Liver (tissue), 9 donors: ENCODE measurements around the gene ACSF2. TPM values are rescaled to one million over a fixed set of nuclear protein-coding genes. Genes with fewer than 3 reads are reported as not detected.

ENCODE experiments used
- DNase-seq: peaks from one replicate; pipeline ENCODE4 v3.0.0-alpha.2; 2017; ENCODE audit warnings: low spot score
- H3K27ac ChIP-seq, 2 donors: one replicate each; pipeline ENCODE4 v1.7.0; 2013; ENCODE audit warnings: inconsistent platforms in 2 of 2, low read length in 2 of 2, control low read depth in 1 of 2, low read depth in 1 of 2, mild to moderate bottlenecking in 1 of 2
- H3K27me3 ChIP-seq, 4 donors: one replicate each; pipeline versions ENCODE4 v1.6.1 to v1.7.0; 2013; ENCODE audit warnings: low read length in 3 of 4, inconsistent platforms in 1 of 4, mild to moderate bottlenecking in 1 of 4, moderate library complexity in 1 of 4; ENCODE audit not compliant: control insufficient read depth in 4 of 4, insufficient read depth in 4 of 4
- H3K36me3 ChIP-seq, 4 donors: one replicate each; pipeline versions ENCODE4 v1.6.1 to v1.7.0; 2013; ENCODE audit warnings: low read length in 3 of 4, mild to moderate bottlenecking in 3 of 4, low read depth in 1 of 4, moderate library complexity in 1 of 4; ENCODE audit not compliant: control insufficient read depth in 4 of 4, insufficient read depth in 3 of 4
- H3K4me1 ChIP-seq, 4 donors: one replicate each; pipeline versions ENCODE4 v1.6.1 to v1.7.0; 2013; ENCODE audit warnings: low read length in 3 of 4, mild to moderate bottlenecking in 3 of 4, moderate library complexity in 1 of 4; ENCODE audit not compliant: control insufficient read depth in 4 of 4, insufficient read depth in 4 of 4
- H3K4me3 ChIP-seq, 3 donors: one replicate each; pipeline versions ENCODE4 v1.6.1 to v1.7.0; 2013; ENCODE audit warnings: low read length in 3 of 3, control low read depth in 1 of 3, low read depth in 1 of 3, mild to moderate bottlenecking in 1 of 3
- H3K9ac ChIP-seq, 2 donors: one replicate each; pipeline ENCODE4 v1.7.0; 2013; ENCODE audit warnings: low read length in 2 of 2, mild to moderate bottlenecking in 2 of 2, moderate library complexity in 2 of 2, control low read depth in 1 of 2, low read depth in 1 of 2
- H3K9me3 ChIP-seq, 4 donors: one replicate each; pipeline versions ENCODE4 v1.6.1 to v1.7.0; 2013; ENCODE audit warnings: low read length in 3 of 4; ENCODE audit not compliant: control insufficient read depth in 4 of 4
- EGR1 ChIP-seq, 2 donors: IDR thresholded peaks; 2 replicates each; pipeline ENCODE4 v1.6.1; 2016 to 2018; ENCODE audit warnings: antibody characterized with exemption in 2 of 2, low read depth in 2 of 2
- FOXA1 ChIP-seq: IDR thresholded peaks from 2 replicates; pipeline ENCODE4 v1.6.1; 2016; ENCODE audit warnings: antibody characterized with exemption
- FOXA2 ChIP-seq: IDR thresholded peaks from 2 replicates; pipeline ENCODE4 v1.6.1; 2016; ENCODE audit warnings: antibody characterized with exemption
- GABPA ChIP-seq, 2 donors: IDR thresholded peaks in 1 of 2; conservative IDR thresholded peaks in 1 of 2; 2 replicates each; pipeline ENCODE4 v1.6.1; 2016; ENCODE audit warnings: antibody characterized with exemption in 2 of 2, mild to moderate bottlenecking in 1 of 2, moderate library complexity in 1 of 2
- HNF4A ChIP-seq, 2 donors: conservative IDR thresholded peaks; 2 replicates each; pipeline ENCODE4 v1.6.1; 2016; ENCODE audit warnings: antibody characterized with exemption in 2 of 2, mild to moderate bottlenecking in 2 of 2
- HNF4G ChIP-seq: IDR thresholded peaks from 2 replicates; pipeline ENCODE4 v1.6.1; 2016; ENCODE audit warnings: antibody characterized with exemption
- JUND ChIP-seq, 2 donors: IDR thresholded peaks; 2 replicates each; pipeline ENCODE4 v1.6.1; 2016; ENCODE audit warnings: antibody characterized with exemption in 2 of 2
- MAX ChIP-seq: IDR thresholded peaks from 2 replicates; pipeline ENCODE4 v1.6.1; 2016; ENCODE audit warnings: antibody characterized with exemption
- NR2F2 ChIP-seq: IDR thresholded peaks from 2 replicates; pipeline ENCODE4 v1.6.1; 2016; ENCODE audit warnings: antibody characterized with exemption
- RAD21 ChIP-seq, 2 donors: IDR thresholded peaks; 2 replicates each; pipeline ENCODE4 v1.6.1; 2016; ENCODE audit warnings: antibody characterized with exemption in 2 of 2, mild to moderate bottlenecking in 2 of 2
- REST ChIP-seq: IDR thresholded peaks from 2 replicates; pipeline ENCODE4 v1.6.1; 2016; ENCODE audit warnings: antibody characterized with exemption, mild to moderate bottlenecking
- RXRA ChIP-seq, 2 donors: IDR thresholded peaks; 2 replicates each; pipeline ENCODE4 v1.6.1; 2017 to 2018; ENCODE audit warnings: antibody characterized with exemption in 2 of 2, mild to moderate bottlenecking in 1 of 2
- SP1 ChIP-seq: IDR thresholded peaks from 2 replicates; pipeline ENCODE4 v1.6.1; 2018; ENCODE audit warnings: antibody characterized with exemption, mild to moderate bottlenecking
- TAF1 ChIP-seq: conservative IDR thresholded peaks from 2 replicates; pipeline ENCODE4 v1.6.1; 2016; ENCODE audit warnings: antibody characterized with exemption, mild to moderate bottlenecking
- YY1 ChIP-seq: IDR thresholded peaks from 2 replicates; pipeline ENCODE4 v1.6.1; 2016; ENCODE audit warnings: antibody characterized with exemption, mild to moderate bottlenecking
- ZBTB33 ChIP-seq: IDR thresholded peaks from 2 replicates; pipeline ENCODE4 v1.6.1; 2016; ENCODE audit warnings: antibody characterized with exemption
- WGBS: extraction: QIAGEN DNeasy Blood & Tissue Kit; methylation state at CpG from one replicate; pipeline ENCODE4 v1.1.7; 2013; 5-methylcytosine and 5-hydroxymethylcytosine counted together
- polyA plus RNA-seq, 2 donors: library from polyadenylated mRNA; stranded (reverse) in 1 of 2; unstranded in 1 of 2; fragments of 200-250 nt in 1 of 2; fragments of >200 nt in 1 of 2; fragmentation: Nextera tagmentation in 1 of 2; extraction: Ambion mirVana in 1 of 2; gene quantifications; one replicate each; pipeline versions ENCODE4 v1.2.1 to v1.2.3, GENCODE V29; 2013 to 2015
- total RNA-seq, 2 donors: library from RNA; depleted of rRNA; stranded (reverse); fragments of >200 nt; gene quantifications; one replicate each; pipeline ENCODE4 v1.2.3, GENCODE V29; 2014
- TF ChIP-seq, protein P1 (sequence below): IDR thresholded peaks from 2 replicates; pipeline ENCODE4 v1.6.1; 2016; ENCODE audit warnings: antibody characterized with exemption
- TF ChIP-seq, protein P2 (sequence below): fragments of 150-350 bp; IDR thresholded peaks from 2 replicates; pipeline ENCODE4 v1.5.1; 2017; ENCODE audit warnings: improper control_type of control experiment, low read depth, low read length; ENCODE audit not compliant: missing input control
- donor health status: healthy.
- donor health status: healthy.
- donor health status: healthy.
- donor health status: healthy.
- donor health status: healthy.

The ACSF2 gene
- total and polyA plus RNA-seq, 4 donors: 18.9 to 34.3 (median 21.1) TPM

- TF ChIP-seq, protein P1, sequence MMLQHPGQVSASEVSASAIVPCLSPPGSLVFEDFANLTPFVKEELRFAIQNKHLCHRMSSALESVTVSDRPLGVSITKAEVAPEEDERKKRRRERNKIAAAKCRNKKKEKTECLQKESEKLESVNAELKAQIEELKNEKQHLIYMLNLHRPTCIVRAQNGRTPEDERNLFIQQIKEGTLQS: no peak
- no peak for TF ChIP-seq RAD21 (IDR thresholded peaks at IDR 0.05)
- TF ChIP-seq, protein P2, sequence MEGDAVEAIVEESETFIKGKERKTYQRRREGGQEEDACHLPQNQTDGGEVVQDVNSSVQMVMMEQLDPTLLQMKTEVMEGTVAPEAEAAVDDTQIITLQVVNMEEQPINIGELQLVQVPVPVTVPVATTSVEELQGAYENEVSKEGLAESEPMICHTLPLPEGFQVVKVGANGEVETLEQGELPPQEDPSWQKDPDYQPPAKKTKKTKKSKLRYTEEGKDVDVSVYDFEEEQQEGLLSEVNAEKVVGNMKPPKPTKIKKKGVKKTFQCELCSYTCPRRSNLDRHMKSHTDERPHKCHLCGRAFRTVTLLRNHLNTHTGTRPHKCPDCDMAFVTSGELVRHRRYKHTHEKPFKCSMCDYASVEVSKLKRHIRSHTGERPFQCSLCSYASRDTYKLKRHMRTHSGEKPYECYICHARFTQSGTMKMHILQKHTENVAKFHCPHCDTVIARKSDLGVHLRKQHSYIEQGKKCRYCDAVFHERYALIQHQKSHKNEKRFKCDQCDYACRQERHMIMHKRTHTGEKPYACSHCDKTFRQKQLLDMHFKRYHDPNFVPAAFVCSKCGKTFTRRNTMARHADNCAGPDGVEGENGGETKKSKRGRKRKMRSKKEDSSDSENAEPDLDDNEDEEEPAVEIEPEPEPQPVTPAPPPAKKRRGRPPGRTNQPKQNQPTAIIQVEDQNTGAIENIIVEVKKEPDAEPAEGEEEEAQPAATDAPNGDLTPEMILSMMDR: no peak
- TF ChIP-seq EGR1 (IDR thresholded peaks at IDR 0.05; ENCODE audit: low read depth in 2 of 2): no peak
- TF ChIP-seq HNF4G: no peak
Measured at GRCh38 chr17:50482110-50482509, 56.1 kb downstream of the ACSF2 start (continued).

DNA sequence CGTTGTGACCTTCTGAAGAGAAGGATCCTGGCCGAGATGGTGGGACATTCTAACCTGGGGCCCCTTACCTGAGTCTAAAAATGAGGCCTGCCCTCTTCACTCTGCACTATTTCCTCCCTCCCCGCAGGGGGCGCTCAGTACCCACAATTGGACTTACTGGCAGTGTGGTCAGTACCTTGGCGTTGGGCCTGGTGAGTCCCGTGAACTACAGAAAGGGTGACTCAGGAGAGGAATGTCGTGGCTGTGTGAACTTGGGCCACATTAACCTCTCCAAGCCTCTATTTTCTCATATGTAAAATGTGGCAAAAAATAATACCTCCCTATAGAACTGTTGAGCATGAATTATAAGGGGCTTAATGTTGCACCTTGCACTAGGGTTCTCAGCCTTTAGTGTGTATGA is 56.5 kb downstream of the ACSF2 start:
- 5% methylated on average over 7 of the region's 7 CpGs for WGBS
- peaks cover 13 to 26% (median 20%) of the 10 kb centered on the region in 4 donors for H3K36me3 ChIP-seq
- peak overlapping the region; percentile 52 to 78 for H3K27ac ChIP-seq
- DNase-seq: peak; percentile 85
- H3K27me3 ChIP-seq: no peaks in the 10 kb centered on the region
- no peaks in the 10 kb centered on the region for H3K9me3 ChIP-seq
- peaks cover 0 to 44% (median 32%) of the 10 kb centered on the region in 4 donors for H3K4me1 ChIP-seq
- TF ChIP-seq RAD21 (IDR thresholded peaks at IDR 0.05) (peak; percentile 97), TAF1 (no peak), GABPA (IDR thresholded peaks at IDR 0.05 in 1 of 2, conservative IDR thresholded peaks at IDR 0.05 in 1 of 2) (peak in 1 of 2 donors; percentile 21), JUND (IDR thresholded peaks at IDR 0.05) (peak; percentile 94 to 97), REST (no peak), FOXA2 (no peak), HNF4G (no peak), FOXA1 (no peak), ZBTB33 (no peak), MAX (no peak), HNF4A (conservative IDR thresholded peaks at IDR 0.05) (peak; percentile 68 to 76), EGR1 (IDR thresholded peaks at IDR 0.05; ENCODE audit: low read depth in 2 of 2) (no peak), RXRA (IDR thresholded peaks at IDR 0.05) (peak; percentile 84 to 90), NR2F2 (peak; percentile 57), YY1 (peak; percentile 33), SP1 (peak; percentile 61)
- TF ChIP-seq, protein P1: peak; percentile 78
- TF ChIP-seq, protein P2: peak; percentile 94
- H3K4me3 ChIP-seq: no peak overlapping the region
- H3K9ac ChIP-seq: peak overlapping the region in 1 of 2 donors; percentile 21
